A673 (cell line): Measurements from ENCODE around the gene UBASH3B. TPM values are rescaled to one million over a fixed set of nuclear protein-coding genes. Genes with fewer than 3 reads are reported as not detected.

Experiments used
- BruUV-seq: library from RNA; stranded (reverse); fragments of 400-500 nt; replicated peaks from 2 replicates; lab custom pipeline; 2021; lab: Mats Ljungman, UMichigan
- CTCF ChIA-PET: fragments of 300-600 bp; sonication (Branson Sonifier 250); formaldehyde crosslinking; loops from one replicate; lab custom pipeline; 2022; ENCODE audit warnings: antibody characterized with exemption; lab: Charles Lee
- POLR2A ChIA-PET: fragments of 300-600 bp; sonication (Branson Sonifier 250); formaldehyde crosslinking; loops from one replicate; lab custom pipeline; 2022; ENCODE audit warnings: antibody characterized with exemption; ENCODE audit not compliant: low non-redundant PET; lab: Charles Lee
- DNase-seq: peaks from one replicate; pipeline ENCODE4 v3.0.0-alpha.2; 2015; ENCODE audit warnings: low spot score
- H3K27ac ChIP-seq: fragments of 200-600 bp; sonication (generic); 2 replicates; pipeline ENCODE4 v1.5.1; 2016; ENCODE audit warnings: mixed run types, low read depth, mild to moderate bottlenecking, mixed read lengths, antibody characterized with exemption, low read length; ENCODE audit not compliant: poor library complexity, severe bottlenecking
- H3K27me3 ChIP-seq: fragments of 200-600 bp; sonication (generic); replicated peaks from 2 replicates; pipeline ENCODE4 v1.6.1; 2017; ENCODE audit warnings: mixed run types, low read depth, mild to moderate bottlenecking, mixed read lengths, antibody characterized with exemption, low read length; ENCODE audit not compliant: insufficient read depth, poor library complexity
- H3K36me3 ChIP-seq: fragments of 200-600 bp; sonication (generic); 2 replicates; pipeline ENCODE4 v1.6.1; 2016; ENCODE audit warnings: mixed run types, mild to moderate bottlenecking, mixed read lengths, antibody characterized with exemption, low read length; ENCODE audit not compliant: insufficient read depth, poor library complexity, severe bottlenecking
- H3K4me1 ChIP-seq: fragments of 200-600 bp; sonication (generic); 2 replicates; pipeline ENCODE4 v1.6.1; 2017; ENCODE audit warnings: mixed run types, mild to moderate bottlenecking, mixed read lengths, antibody characterized with exemption, low read length; ENCODE audit not compliant: insufficient read depth, poor library complexity, severe bottlenecking
- H3K4me3 ChIP-seq: fragments of 200-600 bp; sonication (generic); 2 replicates; pipeline ENCODE4 v1.5.1; 2016; ENCODE audit warnings: low read depth, mixed run types, mild to moderate bottlenecking, mixed read lengths, low read length; ENCODE audit not compliant: poor library complexity, severe bottlenecking
- H3K9me3 ChIP-seq: fragments of 200-600 bp; sonication (generic); 2 replicates; pipeline ENCODE4 v1.6.1; 2016; ENCODE audit warnings: mixed run types, low read depth, mild to moderate bottlenecking, mixed read lengths, antibody characterized with exemption, low read length; ENCODE audit not compliant: poor library complexity, severe bottlenecking
- CTCF ChIP-seq: fragments of 300-800, 200-600 bp; sonication (generic); conservative IDR thresholded peaks from 2 replicates; pipeline ENCODE4 v1.5.1; 2017; ENCODE audit warnings: low read depth, mild to moderate bottlenecking, antibody characterized with exemption, low read length, moderate library complexity, mixed read lengths
- EZH2 ChIP-seq: fragments of 200-600 bp; sonication (generic); IDR thresholded peaks from 2 replicates; pipeline ENCODE4 v1.6.1; 2017; ENCODE audit warnings: borderline replicate concordance, low read depth, mild to moderate bottlenecking, mixed read lengths, antibody characterized with exemption, low read length; ENCODE audit not compliant: poor library complexity, severe bottlenecking
- intact Hi-C: fragments of 100-400 bp; cut with micrococcal nuclease; formaldehyde crosslinking; loops from one replicate; pipeline ENCODE4 v1.10.0; 2022; ENCODE audit not compliant: unreplicated experiment
- total RNA-seq: library from RNA; stranded (reverse); gene quantifications from 2 replicates; pipeline ENCODE4 v1.2.3, GENCODE V29; 2021

The UBASH3B gene
- total RNA-seq, 1 experiment from 2014 or later = 15.3 TPM

GRCh38 chr11:122673701-122674100, 18.2 kb downstream of the UBASH3B start:
- intact Hi-C loops = no loop called here
- H3K27ac ChIP-seq = no peak overlapping the region
- BruUV-seq = no TSS peak
- H3K4me3 ChIP-seq = no peak overlapping the region
- POLR2A ChIA-PET = interaction anchor here (0.6 kb wide), 1 partner anchor 76 kb away, joined by 3 read pairs; no protein-coding TSS in a partner anchor
- H3K27me3 ChIP-seq = no peaks in the 10 kb centered on the region
- peak; percentile 47 for DNase-seq
- CTCF ChIA-PET = no interaction called here
- peaks cover 8% of the 10 kb centered on the region for H3K4me1 ChIP-seq
- H3K9me3 ChIP-seq = peaks cover 4% of the 10 kb centered on the region
- TF ChIP-seq EZH2 = no peak
- no peak for TF ChIP-seq CTCF
- H3K36me3 ChIP-seq = no peaks in the 10 kb centered on the region

GRCh38 chr11:122676638-122677037, 21.1 kb downstream of the UBASH3B start:
- Histone ChIP-seq H3K9me3 (no peaks in the 10 kb centered on the region), H3K27me3 (no peaks in the 10 kb centered on the region), H3K4me3 (no peak overlapping the region), H3K4me1 (peaks cover 12% of the 10 kb centered on the region), H3K27ac (no peak overlapping the region), H3K36me3 (no peaks in the 10 kb centered on the region)
- TF ChIP-seq EZH2 = no peak
- TF ChIP-seq CTCF = no peak
- ChIA-PET CTCF (no interaction called here), POLR2A (no interaction called here)
- DNase-seq = no peak
- BruUV-seq = no TSS peak
- intact Hi-C loops = no loop called here

- Histone ChIP-seq H3K36me3 (no peaks in the 10 kb centered on the region), H3K27me3 (no peaks in the 10 kb centered on the region), H3K4me3 (no peak overlapping the region), H3K4me1 (peaks cover 12% of the 10 kb centered on the region), H3K9me3 (no peaks in the 10 kb centered on the region), H3K27ac (no peak overlapping the region)
- intact Hi-C loops = no loop called here
- no peak for DNase-seq
- TF ChIP-seq CTCF (no peak), EZH2 (no peak)
- ChIA-PET CTCF (no interaction called here), POLR2A (no interaction called here)
- BruUV-seq = no TSS peak
These were observed 21.7 kb downstream of the UBASH3B start for GRCh38 chr11:122677256-122677655.
